ENCODE data around the gene OPN3. TPM values are rescaled to one million over a fixed set of nuclear protein-coding genes. Genes with fewer than 3 reads are reported as not detected.

The OPN3 gene
- polyA plus RNA-seq, 1 donor (not counting 4 experiments of a cell fraction or from before 2014, with no cell fraction given): 48.4 TPM

- Histone ChIP-seq H3K27ac (ENCODE audit: control insufficient read depth, insufficient read depth, low read length) (no peak overlapping the region), H3K4me2 (ENCODE audit: control insufficient read depth, extremely low read depth, insufficient read depth, low read depth, low read length) (no peak overlapping the region), H3K4me1 (ENCODE audit: control insufficient read depth, extremely low read depth, insufficient read depth, low read length) (no peaks in the 10 kb centered on the region), H4K20me1 (ENCODE audit: control insufficient read depth, extremely low read depth, insufficient read depth, low read length) (no peaks in the 10 kb centered on the region), H3K27me3 (ENCODE audit: control insufficient read depth, extremely low read depth, insufficient read depth, low read length) (no peaks in the 10 kb centered on the region), H3K36me3 (ENCODE audit: control insufficient read depth in 2 of 2, extremely low read depth in 1 of 2, insufficient read depth in 2 of 2, low read length in 2 of 2) (no peaks in the 10 kb centered on the region), H3K9ac (ENCODE audit: control insufficient read depth, extremely low read depth, insufficient read depth, low read length) (no peak overlapping the region), H3K79me2 (ENCODE audit: control insufficient read depth, insufficient read depth, low read length) (no peaks in the 10 kb centered on the region), H2AFZ (ENCODE audit: control insufficient read depth, low read length) (no peak overlapping the region), H3K9me1 (ENCODE audit: control insufficient read depth, extremely low read depth, insufficient read depth, low read length) (no peaks in the 10 kb centered on the region), H3K4me3 (ENCODE audit: control insufficient read depth in 2 of 3, extremely low read depth in 1 of 3, insufficient read depth in 2 of 3, low read depth in 1 of 3, low read length in 3 of 3) (no peak overlapping the region), H3K9me3 (ENCODE audit: control insufficient read depth, low read depth, low read length) (no peaks in the 10 kb centered on the region)
- no peak for DNase-seq (ENCODE audit: low read depth, low spot score)
- TF ChIP-seq EZH2 (IDR thresholded peaks at IDR 0.05; ENCODE audit: low read length) (no peak), CTCF (optimal IDR thresholded peaks at IDR 0.05 in 1 of 3, IDR thresholded peaks at IDR 0.05 in 1 of 3, conservative IDR thresholded peaks at IDR 0.05 in 1 of 3; ENCODE audit: extremely low read depth in 1 of 3, insufficient read depth in 2 of 3, low read length in 3 of 3) (no peak)
- dilution Hi-C loops (cut with MboI; ENCODE audit: extremely low pct_ligation_motif_present, low sequenced_read_pairs): no loop called here
- FAIRE-seq: no peak
Measured at GRCh38 chr1:241675983-241676382, 35.8 kb upstream of the OPN3 start.

- no peak for DNase-seq (ENCODE audit: low read depth, low spot score)
Measured at GRCh38 chr1:241674805-241675384, 34.7 kb upstream of the OPN3 start.

More at GRCh38 chr1:241674805-241675384, 34.7 kb upstream of the OPN3 start:
- Histone ChIP-seq H3K36me3 (ENCODE audit: control insufficient read depth in 2 of 2, extremely low read depth in 1 of 2, insufficient read depth in 2 of 2, low read length in 2 of 2) (no peaks in the 10 kb centered on the region), H4K20me1 (ENCODE audit: control insufficient read depth, extremely low read depth, insufficient read depth, low read length) (no peaks in the 10 kb centered on the region), H3K9ac (ENCODE audit: control insufficient read depth, extremely low read depth, insufficient read depth, low read length) (no peak overlapping the region), H3K9me1 (ENCODE audit: control insufficient read depth, extremely low read depth, insufficient read depth, low read length) (no peaks in the 10 kb centered on the region), H3K4me2 (ENCODE audit: control insufficient read depth, extremely low read depth, insufficient read depth, low read depth, low read length) (no peak overlapping the region), H3K27me3 (ENCODE audit: control insufficient read depth, extremely low read depth, insufficient read depth, low read length) (no peaks in the 10 kb centered on the region), H2AFZ (ENCODE audit: control insufficient read depth, low read length) (no peak overlapping the region), H3K4me1 (ENCODE audit: control insufficient read depth, extremely low read depth, insufficient read depth, low read length) (no peaks in the 10 kb centered on the region), H3K4me3 (ENCODE audit: control insufficient read depth in 2 of 3, extremely low read depth in 1 of 3, insufficient read depth in 2 of 3, low read depth in 1 of 3, low read length in 3 of 3) (no peak overlapping the region), H3K9me3 (ENCODE audit: control insufficient read depth, low read depth, low read length) (no peaks in the 10 kb centered on the region), H3K27ac (ENCODE audit: control insufficient read depth, insufficient read depth, low read length) (no peak overlapping the region), H3K79me2 (ENCODE audit: control insufficient read depth, insufficient read depth, low read length) (no peaks in the 10 kb centered on the region)
- FAIRE-seq: no peak
- TF ChIP-seq CTCF (optimal IDR thresholded peaks at IDR 0.05 in 1 of 3, IDR thresholded peaks at IDR 0.05 in 1 of 3, conservative IDR thresholded peaks at IDR 0.05 in 1 of 3; ENCODE audit: extremely low read depth in 1 of 3, insufficient read depth in 2 of 3, low read length in 3 of 3) (no peak), EZH2 (IDR thresholded peaks at IDR 0.05; ENCODE audit: low read length) (no peak)
- dilution Hi-C loops (cut with MboI; ENCODE audit: extremely low pct_ligation_motif_present, low sequenced_read_pairs): no loop called here

Measured in keratinocyte (primary cell).